Measurements from ENCODE around the gene GSTO2.
A peak's percentile ranks its signal among the peaks of the same experiment; 100 is the strongest.

The GSTO2 gene

DNA sequence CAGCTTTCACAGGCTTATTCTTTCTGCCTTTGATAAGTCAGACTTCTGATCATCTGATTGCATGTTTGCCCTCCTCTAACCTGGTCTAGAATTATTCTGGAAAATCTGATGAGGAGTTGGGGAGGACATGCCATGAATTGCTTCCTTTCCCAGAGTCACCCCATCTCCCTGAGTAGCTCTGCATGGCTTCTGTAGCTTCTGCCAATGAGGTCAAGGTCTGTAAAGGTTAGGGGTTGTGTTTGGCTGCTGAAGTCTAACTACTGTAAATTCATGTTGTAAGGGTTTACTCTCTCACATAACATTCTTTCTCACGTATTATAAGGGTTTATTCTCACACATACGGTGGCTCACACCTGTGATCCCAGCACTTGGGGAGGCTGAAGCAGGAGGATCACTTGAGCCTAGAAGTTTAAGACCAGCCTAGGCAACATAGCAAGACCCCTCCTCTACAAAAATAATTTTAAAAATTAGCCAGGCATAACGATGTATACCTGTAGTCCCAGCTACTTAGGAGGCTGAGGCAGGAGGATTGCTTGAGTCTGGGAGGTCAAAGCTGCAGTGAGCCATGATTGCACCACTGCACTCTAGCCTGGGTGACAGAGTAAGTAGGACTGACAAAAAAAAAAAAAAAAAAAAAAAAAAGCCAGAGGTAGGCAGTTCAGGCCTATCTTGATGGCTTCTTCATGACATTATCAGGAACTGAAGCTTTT, 10.7 kb downstream of the GSTO2 start:
- no peak for DNase-seq (ENCODE audit: low read depth in 2 of 2)

DNA sequence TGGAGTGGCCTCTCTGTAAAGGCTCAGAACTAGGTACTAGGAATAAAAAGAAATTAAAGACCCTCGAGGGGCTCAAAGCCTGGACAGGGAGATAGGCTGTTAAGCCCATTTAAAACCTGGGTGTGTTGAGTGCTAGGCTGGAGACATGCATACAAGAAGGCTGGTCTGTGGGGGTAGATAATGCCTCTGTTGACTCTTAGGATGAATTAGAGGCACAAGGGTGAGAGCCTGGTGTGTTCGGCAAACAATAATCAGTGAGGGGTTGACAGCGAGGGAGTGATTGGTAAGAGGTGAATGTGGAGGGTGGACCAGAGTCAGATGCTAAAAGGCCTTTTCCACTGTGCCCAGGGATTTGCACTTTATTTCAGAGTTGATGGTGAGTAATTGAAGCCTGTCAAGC, 12.7 kb downstream of the GSTO2 start:
- DNase-seq (ENCODE audit: low read depth in 2 of 2): no peak

DNA sequence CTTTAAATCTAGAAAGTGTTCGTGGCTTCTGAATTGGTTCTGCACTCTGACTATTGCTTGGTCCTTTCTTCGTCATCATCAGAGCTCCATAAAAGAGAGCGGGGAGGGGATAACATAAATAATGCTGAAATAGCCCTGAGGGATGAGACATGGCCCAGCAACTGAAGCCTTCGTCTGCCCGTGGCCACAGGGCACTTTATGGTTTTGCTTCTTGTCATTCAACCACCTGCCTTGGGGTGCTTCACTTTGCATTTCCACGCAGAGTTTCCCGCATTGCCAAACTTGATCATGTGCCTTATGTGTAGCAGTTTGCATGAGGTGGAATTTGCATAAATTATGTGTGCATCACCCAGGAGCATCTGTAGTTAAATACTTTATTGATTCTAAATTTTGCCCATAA, 15.9 kb downstream of the GSTO2 start:
- DNase-seq (ENCODE audit: low read depth in 2 of 2): no peak

DNA sequence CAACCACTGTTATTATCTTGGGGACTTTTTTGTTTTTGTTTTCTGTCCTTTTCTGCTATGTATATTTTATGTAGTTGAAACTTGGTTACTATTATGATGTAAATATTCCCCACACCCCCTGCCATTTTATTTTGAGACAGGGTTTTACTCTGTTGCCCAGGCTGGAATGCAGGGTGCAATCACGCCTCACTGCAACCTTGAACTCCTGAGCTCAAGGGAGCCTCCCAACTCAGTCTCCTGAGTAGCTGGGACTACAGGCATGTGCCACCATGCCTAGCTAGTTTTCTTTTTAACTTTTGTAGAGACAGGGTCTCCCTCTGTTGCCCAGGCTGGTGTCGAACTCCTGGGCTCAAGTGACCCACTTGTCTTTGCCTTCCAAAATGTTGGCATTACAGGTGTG, 18.0 kb downstream of the GSTO2 start:
- DNase-seq (ENCODE audit: low read depth in 2 of 2): no peak

DNA sequence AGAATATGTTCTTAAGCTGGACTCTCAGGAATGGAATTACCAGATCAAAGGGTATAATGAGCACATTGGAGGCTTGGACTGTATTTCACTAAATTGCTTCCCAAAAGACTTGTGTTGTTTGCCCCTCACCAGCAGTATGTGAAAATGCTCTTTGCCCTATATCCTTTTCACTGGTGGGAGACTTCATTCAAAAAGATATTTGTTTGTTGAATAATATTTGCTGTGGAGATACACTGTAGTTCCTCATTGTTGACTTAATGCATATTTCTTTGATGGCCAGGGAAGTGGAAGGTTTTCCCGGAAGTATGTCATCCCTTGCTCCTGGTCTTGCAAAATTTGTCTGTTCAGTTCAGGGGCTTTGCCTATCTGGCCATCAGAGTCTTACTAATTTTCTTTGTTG, 19.4 kb downstream of the GSTO2 start:
- DNase-seq (ENCODE audit: low read depth in 2 of 2): no peak

DNA sequence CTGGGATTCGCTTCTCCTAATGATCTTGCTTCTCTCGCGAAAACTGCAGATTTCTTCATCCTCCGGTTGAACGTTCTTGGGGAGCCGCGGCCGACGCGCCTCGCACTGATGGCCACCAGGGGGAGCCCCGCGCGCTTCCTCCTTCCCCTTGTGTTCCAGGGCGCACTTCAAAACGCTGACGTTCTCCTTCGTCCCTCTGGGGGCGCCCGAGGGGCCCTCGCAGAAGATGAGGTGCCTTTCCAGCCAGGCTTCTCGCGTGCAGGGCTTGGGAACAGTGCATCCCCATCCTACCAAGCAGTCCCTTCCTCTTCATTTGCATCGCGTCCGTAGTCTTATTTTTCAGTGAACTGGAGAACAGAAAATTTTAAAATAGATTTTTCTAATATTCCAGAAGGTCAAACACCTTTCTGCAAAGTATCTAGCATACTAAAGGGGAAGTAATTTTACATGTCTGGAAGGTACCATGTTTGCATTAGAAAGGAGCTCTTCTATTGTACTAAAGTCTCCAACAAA, 22.5 kb downstream of the GSTO2 start:
- DNase-seq (ENCODE audit: low read depth in 2 of 2): peak; percentile 79 to 87

DNA sequence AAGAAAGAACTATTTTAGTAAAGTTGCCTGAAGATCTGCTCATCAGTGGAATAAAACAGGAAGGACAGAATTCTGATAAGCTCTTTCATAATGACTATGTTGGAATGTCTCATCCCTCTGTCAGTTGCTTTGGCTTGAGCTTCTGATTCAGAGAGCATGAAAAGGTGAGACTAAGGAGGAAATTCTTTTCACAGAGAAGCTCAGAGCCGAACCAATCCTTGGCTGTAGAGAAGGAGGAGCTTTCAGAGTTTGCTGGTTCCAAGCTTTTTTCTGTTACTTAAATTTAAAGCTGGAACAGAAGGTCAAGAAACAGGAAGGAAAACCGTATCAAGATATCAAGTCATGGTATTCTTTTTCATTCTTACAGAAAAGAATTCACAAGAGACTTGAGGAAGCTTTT, 24.0 kb downstream of the GSTO2 start:
- DNase-seq (ENCODE audit: low read depth in 2 of 2): no peak

DNA sequence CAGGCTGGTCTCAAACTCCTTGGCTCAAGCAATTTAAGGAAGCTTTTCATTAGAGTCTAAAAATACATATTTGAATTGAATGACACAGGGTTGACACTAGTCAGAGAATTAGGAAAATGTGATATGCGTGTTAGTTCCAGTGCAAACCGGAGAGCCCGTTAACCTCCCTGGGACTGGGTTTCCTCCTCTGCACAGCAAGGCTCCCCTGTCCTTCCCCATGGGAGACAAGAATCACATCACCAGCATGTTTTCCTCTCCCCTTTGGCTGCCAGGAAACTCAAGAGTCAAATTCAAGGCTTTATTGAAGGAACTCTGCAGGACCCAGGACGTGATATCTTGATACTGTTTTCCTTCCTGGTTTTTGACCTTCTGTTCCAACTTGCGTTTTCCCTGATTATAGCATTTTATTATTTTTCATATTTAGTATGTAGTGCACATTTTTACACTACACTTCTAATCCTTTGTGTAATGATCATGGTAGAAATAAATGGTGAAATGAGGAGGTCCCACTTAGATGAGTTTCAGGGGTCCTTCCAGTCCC, 24.9 kb downstream of the GSTO2 start:
- no peak for DNase-seq (ENCODE audit: low read depth in 2 of 2)

DNA sequence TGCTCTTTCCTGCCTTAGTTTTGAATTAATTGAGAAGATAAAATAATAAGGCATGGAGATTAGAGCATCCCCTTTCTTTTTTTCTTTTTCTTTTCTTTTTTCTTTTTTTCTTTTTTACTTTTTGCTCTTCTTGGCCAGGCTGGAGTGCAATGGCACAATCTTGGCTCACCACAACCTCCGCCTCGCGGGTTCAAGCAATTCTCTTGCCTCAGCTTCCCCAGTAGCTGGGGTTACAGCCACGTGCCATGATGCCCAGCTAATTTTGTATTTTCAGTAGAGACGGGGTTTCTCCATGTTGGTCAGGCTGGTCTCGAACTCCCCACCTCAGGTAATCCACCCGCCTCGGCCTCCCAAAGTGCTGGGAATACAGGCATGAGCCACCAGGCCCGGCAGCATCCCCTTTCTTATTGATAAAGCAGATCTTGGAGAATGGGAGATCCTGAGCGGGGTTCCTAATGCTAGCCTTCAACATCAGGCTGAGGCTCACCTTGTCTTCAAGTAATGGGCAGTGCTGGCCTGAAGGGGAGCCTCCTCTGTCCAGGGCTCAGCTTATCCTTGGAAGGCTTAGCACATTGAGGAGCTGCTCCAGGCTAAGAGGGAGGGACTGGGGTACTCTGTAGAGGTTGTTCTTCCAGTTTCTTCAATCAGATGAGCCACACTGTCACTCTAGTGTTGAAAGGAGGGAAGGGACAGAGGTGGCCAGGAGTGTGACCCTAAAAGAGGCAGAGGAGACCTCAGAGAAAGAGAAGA, 27.9 kb downstream of the GSTO2 start:
- no peak for DNase-seq (ENCODE audit: low read depth in 2 of 2)

DNA sequence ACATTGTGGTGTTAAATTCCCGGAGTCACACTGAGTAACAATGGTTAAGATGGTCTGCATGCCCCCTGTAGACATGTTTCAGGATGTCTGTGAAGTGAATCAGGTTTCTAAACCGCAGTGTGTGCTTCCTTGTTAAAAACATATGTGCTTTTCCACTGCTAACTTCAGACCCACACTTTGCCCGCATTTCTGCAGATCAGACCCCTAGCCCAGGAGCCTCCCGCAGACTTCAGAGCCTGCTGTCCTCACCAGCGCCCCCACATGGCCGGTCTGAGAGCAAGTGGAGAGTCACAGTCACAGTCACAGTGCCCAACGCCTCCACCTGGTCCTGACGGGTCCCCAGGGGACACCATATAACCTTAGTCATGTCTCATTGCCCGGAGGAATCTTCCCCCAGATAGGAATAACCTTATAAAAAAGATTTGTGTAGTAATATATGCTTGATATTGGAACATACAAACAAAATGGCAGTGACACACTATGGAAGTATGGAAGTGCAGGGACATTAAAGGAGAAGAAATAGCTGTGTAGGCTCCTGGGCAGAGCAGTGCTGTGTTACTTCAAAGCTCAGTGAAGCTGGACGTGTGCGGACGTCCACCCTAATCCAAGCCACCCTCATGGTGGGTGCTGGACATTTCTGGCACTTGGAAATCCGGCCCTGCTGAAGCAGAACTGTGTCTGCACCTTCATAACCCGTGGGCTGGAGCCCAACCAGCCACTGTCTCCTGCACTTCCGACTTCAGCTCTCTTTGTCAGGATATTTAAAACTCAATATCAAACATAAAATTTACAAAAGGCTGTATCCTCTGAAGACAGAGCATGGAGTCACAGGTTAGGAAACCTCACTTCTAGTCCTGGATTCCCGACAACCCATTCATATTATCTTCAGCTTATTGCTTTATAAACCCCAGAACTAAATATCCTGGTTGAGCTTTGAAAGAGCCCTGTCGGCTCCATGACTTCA, 29.0 kb downstream of the GSTO2 start:
- DNase-seq (ENCODE audit: low read depth in 2 of 2): peak in 1 of 2 donors; percentile 47

DNA sequence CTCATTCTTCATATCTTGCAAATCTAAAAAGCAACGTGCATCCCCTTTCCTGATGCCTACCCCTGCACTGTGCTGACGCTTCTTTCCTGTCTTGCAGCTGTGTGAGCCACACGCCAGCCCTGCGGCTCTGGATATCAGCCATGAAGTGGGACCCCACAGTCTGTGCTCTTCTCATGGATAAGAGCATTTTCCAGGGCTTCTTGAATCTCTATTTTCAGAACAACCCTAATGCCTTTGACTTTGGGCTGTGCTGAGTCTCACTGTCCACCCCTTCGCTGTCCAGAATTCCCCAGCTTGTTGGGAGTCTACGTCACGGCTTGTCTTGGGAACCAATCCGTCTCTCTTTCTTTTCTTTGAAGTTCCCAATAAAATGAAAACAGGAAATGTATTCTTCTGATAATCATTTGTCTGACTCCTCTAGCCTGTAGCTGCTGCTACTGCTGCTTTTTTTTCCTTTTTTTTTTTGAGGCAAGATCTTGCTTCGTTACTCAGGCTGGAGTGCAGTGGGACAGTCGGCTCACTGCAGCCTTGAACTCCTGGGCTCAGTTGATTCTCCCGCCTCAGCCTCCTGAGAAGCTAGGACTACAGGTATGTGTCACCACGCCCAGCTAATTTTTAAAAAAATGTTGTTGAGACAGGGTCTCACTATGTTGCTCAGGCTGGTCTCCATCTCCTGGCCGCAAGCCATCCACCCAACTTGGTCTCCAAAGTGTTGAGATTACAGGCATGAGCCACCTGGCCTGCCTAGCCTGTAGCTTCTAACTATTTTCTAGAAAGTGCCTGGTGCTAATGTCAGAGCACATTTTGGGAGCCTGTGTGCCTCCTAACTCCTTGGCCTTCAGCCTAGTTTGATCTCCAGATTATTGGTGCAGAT, 30.3 kb downstream of the GSTO2 start:
- no peak for DNase-seq (ENCODE audit: low read depth in 2 of 2)

DNA sequence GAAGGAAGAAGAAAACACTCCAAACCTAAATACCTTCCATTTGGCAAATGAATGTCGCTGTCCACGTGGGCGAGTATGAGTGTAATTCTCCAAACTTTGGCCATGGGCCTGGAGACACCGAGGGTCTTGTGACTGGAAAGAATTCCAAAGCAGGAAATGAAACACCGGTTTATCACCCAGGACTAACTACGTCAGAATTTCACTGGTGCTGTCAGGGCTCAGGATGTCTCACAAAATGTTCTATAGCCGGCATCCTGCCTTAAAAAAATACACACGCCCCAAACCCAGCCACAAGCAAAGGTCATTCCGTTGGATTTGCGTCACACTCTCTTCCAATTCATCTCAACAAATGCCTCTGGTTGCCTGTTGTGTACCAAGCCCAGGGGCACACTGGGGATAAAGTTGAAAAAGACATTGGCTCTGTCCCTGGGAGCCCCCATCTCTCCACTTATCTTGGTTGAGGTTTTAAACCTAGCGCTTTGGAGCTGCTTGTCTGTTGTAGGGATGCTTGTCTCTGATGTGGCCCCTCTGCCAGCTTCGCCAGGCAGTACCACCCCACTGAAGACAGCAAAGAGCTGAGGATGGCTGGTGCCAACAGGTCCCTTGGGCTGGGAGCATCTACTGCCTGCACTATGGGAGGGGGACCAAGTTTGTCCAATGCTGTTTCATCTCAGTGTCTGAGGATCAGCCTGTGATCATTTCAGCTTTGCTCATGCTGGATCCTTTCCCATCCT, 31.2 kb downstream of the GSTO2 start:
- no peak for DNase-seq (ENCODE audit: low read depth in 2 of 2)

DNA sequence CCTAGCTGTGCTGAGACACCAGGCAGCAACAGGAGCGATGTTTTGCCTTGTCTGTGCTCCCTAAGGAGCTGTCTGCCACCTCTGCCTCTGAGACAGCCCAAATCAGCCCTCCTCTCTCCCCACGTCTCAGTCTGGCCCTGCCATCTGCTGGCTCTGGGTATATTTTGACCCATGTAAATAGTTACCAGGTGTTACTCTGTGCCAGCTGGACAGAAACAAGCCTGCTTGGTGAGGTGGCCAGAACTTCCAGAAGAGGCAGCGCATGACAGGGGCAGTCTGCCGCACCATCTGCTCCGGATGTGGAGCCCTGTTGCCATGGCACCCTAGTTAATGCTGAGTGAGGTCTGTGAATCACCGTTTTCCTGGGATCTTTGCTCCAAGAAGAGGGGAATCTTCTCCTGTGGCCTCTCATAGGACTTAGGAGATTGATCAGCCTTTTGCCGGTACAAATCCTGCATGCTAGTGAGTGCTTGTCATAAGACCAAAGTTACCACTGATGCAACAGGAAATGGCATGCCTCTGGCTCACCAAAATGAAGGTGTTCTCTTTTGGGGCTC, 31.8 kb downstream of the GSTO2 start:
- no peak for DNase-seq (ENCODE audit: low read depth in 2 of 2)

DNA sequence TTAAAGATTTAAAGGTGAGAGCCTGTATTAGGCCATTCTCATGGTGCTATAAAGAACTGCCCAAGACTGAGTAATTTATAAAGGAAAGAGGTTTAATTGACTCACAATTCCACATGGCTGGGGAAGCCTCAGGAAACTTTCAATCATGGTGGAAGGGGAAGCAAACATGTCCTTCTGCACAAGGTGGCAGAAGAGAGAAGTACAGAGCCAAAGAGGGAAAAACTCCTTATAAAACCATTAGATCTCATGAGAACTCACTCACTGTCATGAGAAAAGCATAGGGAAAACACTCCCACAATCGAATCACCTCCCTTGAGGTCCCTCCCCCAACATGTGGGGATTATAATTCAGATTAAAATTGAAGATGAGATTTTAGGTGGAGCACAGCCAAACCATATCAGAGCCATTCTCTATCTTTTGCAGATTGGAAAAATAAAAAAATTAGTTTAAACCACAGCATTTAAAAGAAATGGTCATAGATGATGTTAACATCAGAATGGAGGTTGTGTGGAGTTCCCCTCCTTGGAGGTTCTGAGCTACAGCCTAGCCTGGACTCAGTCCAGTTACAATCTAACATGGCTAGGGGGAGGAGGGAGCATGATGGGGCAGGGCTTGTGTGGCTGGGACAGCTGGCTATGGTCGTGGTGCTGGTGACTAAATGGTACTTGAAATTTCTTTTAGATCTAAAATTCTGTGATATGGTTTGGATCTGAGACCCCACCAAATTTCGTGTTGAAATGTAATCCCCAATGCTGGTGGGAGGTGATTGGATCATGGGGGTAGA, 33.1 kb downstream of the GSTO2 start:
- no peak for DNase-seq (ENCODE audit: low read depth in 2 of 2)

DNA sequence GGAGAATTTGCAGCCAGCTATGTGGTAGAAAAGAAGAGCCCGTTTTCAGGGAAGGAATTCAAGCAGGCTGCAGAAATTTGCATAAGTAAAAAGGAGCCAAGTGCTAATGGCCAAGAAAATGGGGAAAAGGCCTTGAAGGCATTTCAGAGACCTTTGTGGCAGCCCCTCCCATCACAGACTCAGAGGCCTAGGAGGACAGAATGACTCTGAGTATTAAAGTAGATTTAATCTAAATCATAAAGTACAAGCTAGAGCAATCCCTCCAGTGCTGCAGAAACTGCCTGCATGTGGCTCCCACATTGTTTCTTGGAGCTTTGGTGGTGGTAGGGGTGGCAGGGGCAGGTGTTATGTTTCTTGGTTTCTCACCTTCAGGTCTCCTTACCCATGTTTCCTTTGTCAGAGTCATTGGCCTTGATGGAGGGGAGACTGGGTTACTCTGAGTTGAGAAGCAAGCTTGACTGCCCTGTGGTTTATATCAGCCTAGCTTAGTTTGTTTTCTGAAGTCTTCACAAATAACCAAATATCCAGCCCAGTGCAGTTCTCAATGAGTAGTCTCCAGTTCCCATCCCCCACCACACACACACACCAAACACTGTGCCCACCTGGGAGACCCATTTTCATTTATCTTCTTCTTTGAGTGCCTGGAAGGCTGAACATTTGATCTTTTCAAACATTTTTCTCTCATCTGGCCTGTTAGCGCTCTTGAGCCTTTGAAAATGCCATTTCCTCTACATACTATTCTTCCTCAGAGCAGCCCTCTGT, 34.8 kb downstream of the GSTO2 start:
- no peak for DNase-seq (ENCODE audit: low read depth in 2 of 2)

DNA sequence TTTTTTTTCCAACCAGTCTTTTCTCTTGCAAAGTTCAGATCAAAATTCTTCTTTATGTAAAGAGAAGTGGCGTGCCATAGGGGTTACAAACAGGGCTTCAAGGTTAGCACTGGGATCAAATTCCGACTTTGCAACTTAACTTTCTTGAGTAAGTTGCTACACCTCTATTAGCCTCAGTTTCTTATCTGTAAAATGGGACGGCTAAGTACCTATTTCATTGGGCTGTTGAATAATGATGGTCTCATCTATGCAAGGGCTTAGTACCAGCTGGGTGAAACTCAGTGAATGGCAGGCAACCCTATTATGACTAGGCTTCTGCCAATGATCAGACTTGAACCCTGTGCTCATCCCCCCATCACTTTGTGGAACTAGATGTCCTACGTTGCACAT, 35.4 kb downstream of the GSTO2 start:
- no peak for DNase-seq (ENCODE audit: low read depth in 2 of 2)

DNA sequence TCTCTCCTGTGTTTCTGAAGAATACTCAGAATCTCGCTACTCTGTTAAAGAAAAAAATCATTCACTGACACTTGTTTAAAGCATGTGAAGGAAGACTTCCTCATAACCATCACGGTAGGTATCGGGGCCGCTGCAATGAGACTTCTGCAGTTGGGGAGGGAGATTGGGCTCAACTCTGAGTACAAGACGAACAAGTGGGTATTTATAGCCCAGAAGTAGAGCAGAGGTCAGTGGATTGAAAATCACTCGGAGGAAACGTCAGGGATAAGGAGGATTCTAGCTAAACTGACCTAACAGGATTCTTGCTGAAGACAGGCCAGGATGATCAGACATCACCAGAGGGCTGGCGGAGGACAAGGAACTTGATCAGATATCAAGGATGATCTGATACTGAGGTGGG, 35.9 kb downstream of the GSTO2 start:
- DNase-seq (ENCODE audit: low read depth in 2 of 2): no peak

DNA sequence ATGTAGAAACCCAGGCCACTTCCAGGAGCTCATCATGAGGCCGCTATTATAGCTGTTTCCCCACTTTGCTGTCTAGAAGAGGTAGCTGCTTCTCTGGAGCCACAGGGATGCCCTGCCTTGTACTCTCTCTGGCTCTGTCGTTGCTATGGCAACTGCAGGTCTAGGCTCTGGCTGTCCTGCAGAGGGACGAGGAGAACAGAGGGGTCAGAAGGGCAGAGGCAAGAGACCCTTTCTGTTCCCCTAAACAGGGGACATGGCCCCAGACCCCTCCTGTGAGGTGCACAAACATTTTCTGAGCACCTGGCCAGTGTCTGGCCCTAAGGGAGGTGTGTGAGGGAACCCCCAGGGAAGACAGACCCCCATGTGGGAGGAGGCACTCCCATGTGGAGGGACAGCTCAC, 37.9 kb downstream of the GSTO2 start:
- no peak for DNase-seq (ENCODE audit: low read depth in 2 of 2)
